Epithelial cell of proximal tubule (primary cell): ENCODE measurements around the gene GPC1. TPM values are rescaled to one million over a fixed set of nuclear protein-coding genes. Genes with fewer than 3 reads are reported as not detected.

Source experiments
- DNase-seq: peaks from one replicate; pipeline ENCODE4 v3.0.0-alpha.2; 2011; ENCODE audit warnings: low read depth
- H3K4me3 ChIP-seq: 2 replicates; pipeline ENCODE4 v1.5.1; 2011; ENCODE audit warnings: low read depth, mild to moderate bottlenecking, low read length
- total RNA-seq: library from RNA; depleted of rRNA; stranded (reverse); fragments of >200 nt; gene quantifications from 2 replicates; pipeline ENCODE4 v1.2.3, GENCODE V29; 2015
- TF ChIP-seq, protein P1 (sequence below): conservative IDR thresholded peaks from 2 replicates; pipeline ENCODE4 v1.5.1; 2012; ENCODE audit warnings: low read depth, mild to moderate bottlenecking, low read length

Gene GPC1
- total RNA-seq, 1 donor from 2014 or later = 45.4 TPM

DNA sequence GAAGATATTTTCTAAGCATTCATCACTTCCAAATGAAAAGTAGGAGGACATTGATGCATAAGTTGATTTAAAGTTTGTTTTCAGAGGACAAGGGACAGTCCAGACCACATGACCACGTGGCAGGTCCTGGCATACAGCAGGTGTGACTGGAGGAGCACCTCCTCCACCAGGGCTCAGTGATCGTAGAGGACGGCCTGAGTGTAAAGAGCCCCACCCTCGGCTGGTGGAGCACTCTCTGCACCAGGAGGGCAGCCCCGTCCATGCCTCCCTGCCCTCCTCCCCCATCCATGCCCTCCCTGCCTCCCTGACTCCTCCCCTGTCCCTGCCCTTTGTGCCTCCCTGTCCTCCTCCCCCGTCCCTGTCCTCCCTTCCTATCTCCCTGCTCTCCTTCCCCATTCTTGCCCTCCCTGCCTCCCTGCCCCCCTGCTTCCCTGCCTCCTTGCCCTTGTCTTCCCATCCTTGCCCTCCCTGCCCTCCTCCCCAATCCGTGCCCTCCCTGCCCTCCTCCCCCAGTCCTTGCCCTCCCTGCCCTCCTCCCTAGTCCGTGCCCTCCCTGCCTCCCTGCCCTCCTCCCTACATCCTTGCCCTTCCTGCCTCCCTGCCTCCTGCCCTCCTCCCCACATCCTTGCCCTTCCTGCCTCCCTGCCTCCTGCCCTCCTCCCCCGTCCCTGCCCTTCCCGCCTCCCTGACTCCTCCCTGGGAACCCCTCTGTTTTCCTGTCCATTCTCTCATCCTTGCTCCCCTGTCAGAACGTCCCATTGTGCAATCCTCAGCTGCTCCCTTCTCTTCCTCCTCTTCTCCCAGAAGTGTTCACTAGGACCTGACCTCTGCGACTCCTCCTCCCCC is 74.4 kb downstream of the GPC1 start:
- H3K4me3 ChIP-seq = no peak overlapping the region
- DNase-seq = no peak
- TF ChIP-seq, protein P1, sequence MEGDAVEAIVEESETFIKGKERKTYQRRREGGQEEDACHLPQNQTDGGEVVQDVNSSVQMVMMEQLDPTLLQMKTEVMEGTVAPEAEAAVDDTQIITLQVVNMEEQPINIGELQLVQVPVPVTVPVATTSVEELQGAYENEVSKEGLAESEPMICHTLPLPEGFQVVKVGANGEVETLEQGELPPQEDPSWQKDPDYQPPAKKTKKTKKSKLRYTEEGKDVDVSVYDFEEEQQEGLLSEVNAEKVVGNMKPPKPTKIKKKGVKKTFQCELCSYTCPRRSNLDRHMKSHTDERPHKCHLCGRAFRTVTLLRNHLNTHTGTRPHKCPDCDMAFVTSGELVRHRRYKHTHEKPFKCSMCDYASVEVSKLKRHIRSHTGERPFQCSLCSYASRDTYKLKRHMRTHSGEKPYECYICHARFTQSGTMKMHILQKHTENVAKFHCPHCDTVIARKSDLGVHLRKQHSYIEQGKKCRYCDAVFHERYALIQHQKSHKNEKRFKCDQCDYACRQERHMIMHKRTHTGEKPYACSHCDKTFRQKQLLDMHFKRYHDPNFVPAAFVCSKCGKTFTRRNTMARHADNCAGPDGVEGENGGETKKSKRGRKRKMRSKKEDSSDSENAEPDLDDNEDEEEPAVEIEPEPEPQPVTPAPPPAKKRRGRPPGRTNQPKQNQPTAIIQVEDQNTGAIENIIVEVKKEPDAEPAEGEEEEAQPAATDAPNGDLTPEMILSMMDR = no peak

DNA sequence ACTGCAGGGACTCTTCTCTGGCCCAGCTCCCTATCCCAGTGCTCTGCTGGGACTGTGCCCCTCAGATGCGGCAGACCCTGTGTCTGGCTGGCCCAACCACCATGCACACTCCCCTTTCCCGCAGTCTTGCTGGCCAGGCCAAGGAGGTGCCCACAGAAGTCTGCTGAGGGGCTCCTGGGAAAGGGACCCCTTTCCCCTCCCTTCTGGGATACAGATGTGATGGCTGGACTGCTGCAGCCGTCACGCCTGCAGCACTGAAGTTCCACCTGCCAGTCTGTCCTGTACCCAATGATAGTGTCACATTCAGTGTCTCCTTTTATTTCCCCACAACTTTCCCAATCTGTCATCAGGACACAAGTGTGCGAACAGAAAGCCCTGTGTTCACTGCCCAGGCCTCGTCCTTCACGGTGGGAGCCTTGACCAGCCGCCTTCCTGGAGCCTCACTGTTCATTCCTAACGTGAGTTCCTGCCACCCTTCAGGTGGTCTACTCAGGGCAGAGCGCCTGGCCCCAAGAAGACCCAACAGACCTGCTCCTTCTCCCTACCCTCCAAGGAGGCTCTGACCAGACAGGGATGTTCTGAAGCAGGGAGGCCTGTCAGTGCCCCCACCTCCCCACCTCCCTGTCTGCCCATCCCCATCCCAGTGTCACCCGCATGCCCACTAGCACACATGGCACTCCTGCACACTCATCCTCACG is 75.2 kb downstream of the GPC1 start:
- TF ChIP-seq, protein P1 = no peak
- no peak overlapping the region for H3K4me3 ChIP-seq
- no peak for DNase-seq

- no peak for DNase-seq
- TF ChIP-seq, protein P1 = no peak
- no peak overlapping the region for H3K4me3 ChIP-seq
Observed at GRCh38 chr2:240511351-240512108, 76.1 kb downstream of the GPC1 start.

DNA sequence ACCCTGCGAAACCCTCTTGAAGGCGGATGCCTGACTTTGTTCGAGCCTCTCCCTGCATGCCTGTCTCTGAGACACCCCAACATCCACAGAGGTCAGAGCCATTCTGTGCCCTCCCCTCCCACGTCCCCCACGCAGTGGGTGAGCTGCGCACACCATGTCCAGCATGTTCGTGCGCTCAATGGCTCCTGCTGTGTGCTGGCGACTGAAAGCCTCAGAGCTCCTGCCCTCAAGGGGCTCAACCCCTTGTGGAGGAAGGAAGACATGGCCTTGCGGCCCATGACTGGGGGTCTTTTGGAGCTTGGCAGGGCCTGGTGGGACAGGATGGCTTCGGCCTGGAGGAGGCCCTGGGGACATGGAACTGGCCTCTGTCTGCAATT is 76.6 kb downstream of the GPC1 start:
- TF ChIP-seq, protein P1 = no peak
- H3K4me3 ChIP-seq = no peak overlapping the region
- DNase-seq = no peak

DNA sequence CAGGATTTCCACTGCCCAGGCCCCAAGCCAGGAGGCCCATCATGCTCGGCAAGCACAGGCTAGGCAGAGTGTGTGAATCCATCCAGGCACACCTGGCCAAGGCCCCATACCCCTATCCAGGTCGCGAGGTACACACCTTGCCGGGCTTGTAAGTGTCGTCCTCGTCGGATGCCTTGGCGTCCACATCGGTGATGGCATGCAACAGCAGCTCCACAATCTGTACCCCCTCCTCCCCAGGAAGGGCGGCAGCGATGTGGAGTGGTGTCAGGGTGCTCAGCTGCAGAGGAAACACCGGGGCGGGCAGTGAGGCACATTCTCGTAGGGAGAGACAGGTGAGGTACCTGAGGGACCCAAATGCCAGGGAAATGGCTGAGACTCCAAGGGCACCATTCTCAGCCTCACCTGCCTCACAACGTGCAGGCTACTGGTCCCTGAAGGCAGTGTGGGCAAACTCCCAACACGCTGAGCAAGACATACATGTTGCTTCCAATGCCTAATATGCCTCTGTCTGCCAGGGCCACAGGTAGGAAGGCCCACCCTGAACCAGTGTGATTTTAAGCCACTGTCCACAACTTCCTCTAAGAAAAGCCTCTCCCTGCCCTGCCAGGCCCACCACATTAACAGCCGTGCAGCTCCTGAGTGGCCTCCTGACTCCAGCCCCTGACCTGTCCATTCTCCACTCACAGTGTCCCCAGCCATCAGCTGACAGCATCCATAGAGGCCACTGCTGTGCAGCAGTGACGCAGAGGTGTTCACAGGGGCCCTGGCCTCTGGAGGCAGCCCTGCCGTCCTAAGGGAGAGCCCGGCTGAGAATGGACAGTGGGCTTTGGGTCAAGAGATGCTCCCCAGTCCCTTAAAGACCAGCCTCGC is 77.4 kb downstream of the GPC1 start:
- DNase-seq = no peak
- H3K4me3 ChIP-seq = no peak overlapping the region
- TF ChIP-seq, protein P1 = no peak
